ENCODE measurements around the gene CTSH.

The CTSH gene

GRCh38 chr15:78944669-78945407 is at the start of gene CTSH:
Gene CTSH (minus strand): TSS chr15:78945046. CDS start chr15:78944981, 65 bp downstream.
- DNase-seq, result peak; percentile 17 to 60

- DNase-seq, result no peak
Measured at GRCh38 chr15:78993931-78994530, 49.2 kb upstream of the CTSH start.

GRCh38 chr15:78993257-78993930 is 48.5 kb upstream of the CTSH start:
- DNase-seq, result no peak

- DNase-seq, result no peak
Measured at GRCh38 chr15:78992416-78993256, 47.8 kb upstream of the CTSH start.

GRCh38 chr15:78991879-78992278 is 47.0 kb upstream of the CTSH start:
- no peak for DNase-seq

- DNase-seq, result no peak
Measured at GRCh38 chr15:78991476-78991875, 46.6 kb upstream of the CTSH start.

GRCh38 chr15:78990278-78990677 is 45.4 kb upstream of the CTSH start:
- no peak for DNase-seq

- no peak for DNase-seq
Measured at GRCh38 chr15:78989701-78990240, 44.9 kb upstream of the CTSH start.

- peak; percentile 26 to 48 for DNase-seq
Measured at GRCh38 chr15:78988361-78988911, 43.6 kb upstream of the CTSH start.

GRCh38 chr15:78987556-78988360 is 42.9 kb upstream of the CTSH start:
- no peak for DNase-seq

GRCh38 chr15:78985859-78986475 is 41.1 kb upstream of the CTSH start:
- DNase-seq, result no peak

- no peak for DNase-seq
Measured at GRCh38 chr15:78984041-78984440, 39.2 kb upstream of the CTSH start.

GRCh38 chr15:78983146-78983918 is 38.5 kb upstream of the CTSH start:
- no peak for DNase-seq

- no peak for DNase-seq
Measured at GRCh38 chr15:78982736-78983135, 37.9 kb upstream of the CTSH start.

GRCh38 chr15:78981532-78982313 is 36.9 kb upstream of the CTSH start:
- DNase-seq, result no peak

GRCh38 chr15:78979456-78980320 is 34.8 kb upstream of the CTSH start:
- peak in 1 of 2 donors; percentile 31 for DNase-seq

GRCh38 chr15:78978601-78979179 is 33.8 kb upstream of the CTSH start:
- no peak for DNase-seq
